Hematopoietic multipotent progenitor cell treated with erythropoietin and hydrocortisone succinate and interleukin-3 and kit ligand, for 17 days (in vitro differentiated cells): ENCODE data around the gene NTM.
"Not testable (repeated sequence)": the region's sequence is repeated elsewhere in the genome, so short reads cannot be mapped to it uniquely, and the experiment has no call there.

ENCODE experiments used
- DNase-seq: peaks from one replicate; pipeline ENCODE4 v3.0.0-alpha.2; 2015; ENCODE audit warnings: low spot score

NTM gene

GRCh38 chr11:132358573-132358953 is 988.1 kb downstream of the NTM start:
- no peak for DNase-seq

GRCh38 chr11:132361011-132361550 is 990.7 kb downstream of the NTM start:
- DNase-seq, result no peak

- DNase-seq, result no peak
Measured at GRCh38 chr11:132365650-132366049, 995.2 kb downstream of the NTM start.

- no peak for DNase-seq
Measured at GRCh38 chr11:132367293-132367692, 996.9 kb downstream of the NTM start.

- not testable (repeated sequence) for DNase-seq
Measured at GRCh38 chr11:132370114-132370513, 999.7 kb downstream of the NTM start.

- DNase-seq, result no peak
Measured at GRCh38 chr11:132373405-132374143, 1003.2 kb downstream of the NTM start.

- DNase-seq, result no peak
Measured at GRCh38 chr11:132379540-132379939, 1009.1 kb downstream of the NTM start.
